GM12801 (cell line): ENCODE measurements around the gene CES4A.

ENCODE experiments used
- CTCF ChIP-seq: IDR thresholded peaks from one replicate; pipeline ENCODE4 v1.5.1; 2011; ENCODE audit warnings: control low read depth; ENCODE audit not compliant: insufficient read length; ENCODE audit errors: extremely low read depth

CES4A gene

DNA sequence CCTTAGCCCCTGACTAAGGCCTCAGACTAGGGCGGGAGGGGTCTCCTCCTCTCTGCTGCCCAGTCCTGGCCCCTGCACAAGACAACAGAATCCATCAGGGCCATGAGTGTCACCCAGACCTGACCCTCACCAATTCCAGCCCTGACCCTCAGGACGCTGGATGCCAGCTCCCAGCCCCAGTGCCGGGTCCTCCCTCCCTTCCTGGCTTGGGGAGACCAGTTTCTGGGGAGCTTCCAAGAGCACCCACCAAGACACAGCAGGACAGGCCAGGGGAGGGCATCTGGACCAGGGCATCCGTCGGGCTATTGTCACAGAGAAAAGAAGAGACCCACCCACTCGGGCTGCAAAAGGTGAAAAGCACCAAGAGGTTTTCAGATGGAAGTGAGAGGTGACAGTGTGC lies 14.7 kb upstream of the CES4A start:
- TF ChIP-seq CTCF = no peak

- TF ChIP-seq CTCF = no peak
Measured at GRCh38 chr16:66975302-66975893, 13.0 kb upstream of the CES4A start.

DNA sequence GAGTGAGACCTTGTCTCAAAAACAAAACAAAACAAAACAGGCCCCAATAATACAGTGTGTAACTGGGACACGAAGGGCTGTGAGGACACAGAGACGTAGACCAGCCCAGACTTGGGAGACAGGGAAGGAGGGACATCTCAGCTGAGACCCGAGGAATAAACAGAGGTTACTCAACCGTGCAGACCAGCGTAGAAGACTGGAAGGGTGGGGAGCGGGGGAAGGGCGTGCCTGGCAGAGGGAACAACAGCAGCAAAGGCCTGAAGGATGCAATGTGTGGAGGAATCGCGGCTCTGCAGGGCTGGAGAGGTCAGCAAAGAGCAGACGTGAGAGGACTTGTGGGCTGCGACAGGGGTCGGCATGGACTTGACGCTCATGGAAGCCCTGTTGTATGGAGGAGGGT lies 11.6 kb upstream of the CES4A start:
- TF ChIP-seq CTCF = no peak

GRCh38 chr16:66977341-66978113 lies 10.9 kb upstream of the CES4A start:
- TF ChIP-seq CTCF = peak; percentile 44

DNA sequence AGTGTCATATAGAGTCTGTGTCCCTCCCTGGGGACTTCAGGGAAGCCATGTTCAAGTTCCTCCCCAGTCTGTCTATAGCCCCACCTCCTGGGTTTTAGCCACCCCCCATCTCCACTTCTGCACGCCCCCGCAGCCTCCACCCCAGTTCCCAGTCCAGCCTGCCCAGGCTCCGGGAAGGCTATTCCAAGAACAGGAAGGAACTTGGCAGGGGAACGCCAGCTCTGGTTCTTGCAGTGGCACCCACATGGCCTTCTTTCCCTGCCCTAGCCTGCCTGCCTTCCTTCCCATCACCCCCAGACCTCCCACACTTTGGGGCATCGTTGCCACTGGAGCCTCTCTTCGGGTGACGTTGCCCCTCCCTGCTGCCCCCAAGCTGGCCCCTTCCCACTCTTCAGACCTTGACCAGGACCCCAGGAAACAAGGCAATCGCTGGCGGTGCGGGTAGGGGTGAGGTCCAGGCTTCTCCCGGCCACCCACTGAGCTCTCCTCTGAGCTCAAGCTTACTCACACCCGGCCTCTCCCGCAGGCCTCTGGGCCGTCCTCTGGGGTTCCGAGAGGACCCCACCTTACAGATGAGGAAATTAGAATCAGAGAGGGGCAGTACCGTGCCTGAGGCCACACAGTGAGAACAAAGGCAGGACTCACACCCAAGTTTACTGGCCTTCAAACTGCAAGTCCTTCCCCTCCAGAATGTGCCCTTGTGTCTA lies 9.2 kb upstream of the CES4A start:
- no peak for TF ChIP-seq CTCF

- TF ChIP-seq CTCF = no peak
Measured at GRCh38 chr16:66983033-66983432, 5.4 kb upstream of the CES4A start.

GRCh38 chr16:66984892-66985311 lies 3.5 kb upstream of the CES4A start:
- TF ChIP-seq CTCF = no peak
